Fibroblast of the aortic adventitia (primary cell): ENCODE data around the gene RBM28. TPM values are rescaled to one million over a fixed set of nuclear protein-coding genes. Genes with fewer than 3 reads are reported as not detected.

Source experiments
- DNase-seq: peaks from one replicate; pipeline ENCODE4 v3.0.0-alpha.2; 2010; ENCODE audit warnings: low read depth
- H3K4me3 ChIP-seq: 2 replicates; pipeline ENCODE4 v1.5.1; 2011; ENCODE audit warnings: low read depth, mild to moderate bottlenecking, control low read depth, low read length, moderate library complexity
- total RNA-seq: library from RNA; depleted of rRNA; stranded (reverse); fragments of >200 nt; gene quantifications from 2 replicates; pipeline ENCODE4 v1.2.3, GENCODE V29; 2012; ENCODE audit warnings: low replicate concordance
- TF ChIP-seq, protein P1 (sequence below): IDR thresholded peaks from 2 replicates; pipeline ENCODE4 v1.5.1; 2011; ENCODE audit warnings: mild to moderate bottlenecking, low read length, control low read depth, inconsistent platforms; ENCODE audit not compliant: insufficient read depth

The RBM28 gene
- total RNA-seq, 1 donor: 14.7 TPM

DNA sequence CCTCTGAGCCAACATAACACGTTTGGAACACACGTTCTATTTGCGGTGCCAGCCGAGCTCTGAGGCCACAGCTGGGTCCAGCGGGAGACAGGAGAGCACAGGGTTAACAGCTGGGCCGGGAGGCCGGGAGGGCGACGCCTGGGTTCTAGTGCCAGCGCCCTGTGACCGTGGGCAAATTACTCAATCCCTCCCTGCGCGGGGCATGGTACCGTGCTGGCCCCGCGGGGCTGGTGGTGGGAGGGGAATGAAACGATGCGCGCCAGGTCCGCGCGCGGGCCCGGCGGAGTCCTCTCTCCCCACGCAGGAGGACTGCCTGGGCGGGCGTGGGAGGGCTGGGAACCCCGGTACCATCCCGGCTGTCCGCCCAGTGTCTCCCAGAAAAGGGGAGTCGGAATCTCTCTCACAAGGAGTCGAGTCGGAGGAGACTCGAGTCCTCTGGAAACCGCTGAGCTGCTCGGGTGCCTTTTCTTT lies 72.2 kb downstream of the RBM28 start:
- TF ChIP-seq, protein P1, sequence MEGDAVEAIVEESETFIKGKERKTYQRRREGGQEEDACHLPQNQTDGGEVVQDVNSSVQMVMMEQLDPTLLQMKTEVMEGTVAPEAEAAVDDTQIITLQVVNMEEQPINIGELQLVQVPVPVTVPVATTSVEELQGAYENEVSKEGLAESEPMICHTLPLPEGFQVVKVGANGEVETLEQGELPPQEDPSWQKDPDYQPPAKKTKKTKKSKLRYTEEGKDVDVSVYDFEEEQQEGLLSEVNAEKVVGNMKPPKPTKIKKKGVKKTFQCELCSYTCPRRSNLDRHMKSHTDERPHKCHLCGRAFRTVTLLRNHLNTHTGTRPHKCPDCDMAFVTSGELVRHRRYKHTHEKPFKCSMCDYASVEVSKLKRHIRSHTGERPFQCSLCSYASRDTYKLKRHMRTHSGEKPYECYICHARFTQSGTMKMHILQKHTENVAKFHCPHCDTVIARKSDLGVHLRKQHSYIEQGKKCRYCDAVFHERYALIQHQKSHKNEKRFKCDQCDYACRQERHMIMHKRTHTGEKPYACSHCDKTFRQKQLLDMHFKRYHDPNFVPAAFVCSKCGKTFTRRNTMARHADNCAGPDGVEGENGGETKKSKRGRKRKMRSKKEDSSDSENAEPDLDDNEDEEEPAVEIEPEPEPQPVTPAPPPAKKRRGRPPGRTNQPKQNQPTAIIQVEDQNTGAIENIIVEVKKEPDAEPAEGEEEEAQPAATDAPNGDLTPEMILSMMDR: no peak
- DNase-seq: no peak
- H3K4me3 ChIP-seq: peak overlapping the region; percentile 38

DNA sequence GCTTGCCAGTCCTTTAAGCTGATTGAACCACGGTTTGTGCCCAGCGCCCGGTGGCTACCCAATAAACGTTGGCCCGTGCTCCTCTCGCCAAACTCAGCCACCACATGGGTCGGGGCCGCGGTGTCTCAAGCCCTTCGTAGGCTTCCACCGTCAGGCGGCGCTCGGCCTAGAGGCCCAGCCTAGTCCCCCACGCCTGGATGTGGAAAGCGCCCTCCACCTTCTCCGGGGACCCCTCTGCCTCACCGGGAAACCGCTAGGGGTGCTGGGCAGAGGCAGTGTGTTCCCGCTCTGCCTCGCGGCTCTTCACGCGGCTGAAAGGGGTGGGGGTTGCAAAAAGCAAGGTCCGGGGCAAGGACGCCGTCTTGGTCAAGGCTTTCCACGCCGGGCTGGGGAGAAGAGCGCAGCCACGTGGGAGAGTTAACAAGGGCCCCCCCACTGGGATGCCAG lies 72.9 kb downstream of the RBM28 start:
- no peak for DNase-seq
- H3K4me3 ChIP-seq: no peak overlapping the region
- TF ChIP-seq, protein P1: peak; percentile 16

DNA sequence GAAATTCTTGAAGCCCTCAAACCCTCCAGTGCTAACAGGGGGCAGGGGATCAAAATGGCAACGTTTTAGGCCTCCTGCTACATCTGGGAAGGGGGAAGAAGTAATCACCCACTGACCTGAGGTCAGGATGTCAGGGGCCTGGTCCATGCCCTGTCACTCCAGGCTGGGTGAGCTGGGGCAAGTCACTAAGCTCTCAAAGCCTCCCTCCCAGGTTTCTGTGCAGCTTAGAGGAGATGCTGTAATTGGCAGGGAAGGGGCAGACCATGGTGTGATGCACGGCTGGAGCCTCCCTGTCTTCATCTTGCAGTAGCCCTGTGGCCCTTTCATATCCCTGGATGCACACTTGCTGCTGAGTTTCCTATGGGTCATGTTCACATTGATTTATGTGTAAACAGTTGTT lies 75.5 kb downstream of the RBM28 start:
- DNase-seq: no peak
- TF ChIP-seq, protein P1: no peak

DNA sequence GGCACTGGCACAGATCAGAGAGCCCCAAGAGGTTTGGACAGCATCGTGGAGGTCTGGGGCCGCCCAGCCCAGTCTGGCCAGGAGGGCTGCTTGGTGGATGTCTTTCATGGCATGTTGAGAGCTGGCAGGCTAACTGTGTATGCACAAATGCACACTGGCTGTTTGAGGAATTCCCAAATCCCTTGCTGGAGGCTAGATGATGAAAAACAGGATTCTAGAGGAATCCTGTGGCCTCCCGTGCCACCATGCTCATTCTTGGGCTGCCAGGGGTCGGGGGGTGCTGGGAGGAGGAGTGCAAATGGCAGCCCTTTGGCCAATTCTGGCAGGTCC lies 76.1 kb downstream of the RBM28 start:
- TF ChIP-seq, protein P1: no peak
- DNase-seq: peak; percentile 67
- peak overlapping the region; percentile 46 for H3K4me3 ChIP-seq

More for the DNA sequence above, 75.5 kb downstream of the RBM28 start:
- no peak overlapping the region for H3K4me3 ChIP-seq

DNA sequence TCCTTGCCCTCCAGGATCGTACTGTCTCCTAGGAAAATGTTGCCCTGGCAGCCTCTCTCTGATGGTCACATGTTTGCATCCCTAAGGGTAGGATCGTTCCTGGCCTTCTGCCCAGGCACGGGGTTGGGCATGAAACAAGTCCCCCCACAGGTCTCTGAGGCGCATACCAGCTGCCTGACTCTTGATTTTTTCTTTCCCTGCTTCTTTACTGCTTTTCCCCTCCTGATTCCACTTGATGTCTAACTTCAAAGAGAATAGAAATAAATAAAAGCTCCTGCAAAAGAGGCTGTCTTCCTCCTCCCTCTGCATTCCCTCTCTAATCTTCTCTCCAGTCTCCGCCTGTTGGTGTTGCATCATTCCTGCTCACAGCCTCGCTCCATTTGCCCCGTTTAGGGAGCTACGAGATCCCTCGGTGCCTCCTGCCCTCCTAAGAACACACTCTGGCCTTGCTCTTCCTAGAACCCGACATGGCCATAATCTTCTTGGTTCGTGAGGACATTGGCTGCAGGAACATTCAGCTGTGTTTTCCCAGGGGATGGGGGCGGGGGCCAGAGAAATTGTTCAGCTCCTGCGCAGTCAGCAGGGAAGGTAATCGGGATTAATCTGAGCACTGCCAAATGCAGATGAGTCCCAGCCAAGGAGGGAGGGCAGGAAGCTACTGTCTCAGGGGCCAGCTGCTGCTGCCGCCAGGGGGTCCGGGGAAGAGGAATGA lies 76.7 kb downstream of the RBM28 start:
- peak; percentile 78 for DNase-seq
- H3K4me3 ChIP-seq: peak overlapping the region; percentile 46
- TF ChIP-seq, protein P1: no peak

DNA sequence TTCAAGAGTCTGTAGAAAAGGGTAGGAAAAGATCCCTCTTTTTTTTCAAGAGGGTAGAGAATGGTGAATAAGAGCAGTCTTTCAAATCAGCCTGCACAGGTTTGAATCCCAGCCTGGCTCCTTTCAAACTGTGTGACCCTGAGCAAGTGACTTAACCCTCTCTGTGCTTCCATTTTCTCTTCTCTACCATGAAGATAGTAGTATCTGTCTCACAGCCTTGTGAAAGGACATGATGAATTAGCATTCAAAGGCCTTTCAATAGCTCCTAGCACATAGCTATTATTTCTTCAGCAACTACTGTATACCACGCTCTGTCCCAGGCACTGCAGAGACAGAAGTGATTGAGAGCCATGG lies 77.2 kb downstream of the RBM28 start:
- TF ChIP-seq, protein P1: no peak
- DNase-seq: no peak
- no peak overlapping the region for H3K4me3 ChIP-seq

DNA sequence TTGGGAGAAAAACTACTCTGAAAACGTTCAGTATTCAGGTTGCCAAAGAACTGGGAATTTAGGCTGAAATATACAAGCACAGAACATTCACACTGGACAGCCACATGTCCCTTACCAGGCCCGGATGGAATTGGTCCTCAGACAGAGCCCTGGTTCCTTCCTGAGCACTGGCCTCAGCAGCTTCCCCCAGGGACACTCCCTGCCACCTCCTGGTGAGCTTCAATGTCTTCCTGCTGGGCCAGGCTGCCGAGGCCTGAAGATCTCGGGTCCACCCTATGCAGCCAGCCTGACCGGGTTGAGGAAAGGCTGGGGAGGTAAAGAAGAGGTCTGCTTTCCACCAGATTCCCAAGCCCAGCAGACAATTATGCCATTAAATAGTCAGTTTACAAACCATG lies 77.8 kb downstream of the RBM28 start:
- no peak overlapping the region for H3K4me3 ChIP-seq
- TF ChIP-seq, protein P1: no peak
- DNase-seq: no peak
